HG02798 (cell line): ENCODE results near the gene INVS.
"Not testable (repeated sequence)": the region's sequence is repeated elsewhere in the genome, so short reads cannot be mapped to it uniquely, and the experiment has no call there.

Experiments used
- ATAC-seq: cut with Tn5 transposase; IDR thresholded peaks from one replicate; pipeline ENCODE4 v1.9.1; 2021; ENCODE audit warnings: mild to moderate bottlenecking; ENCODE audit not compliant: unreplicated experiment, poor library complexity

INVS gene

GRCh38 chr9:100229136-100229535 lies 130.1 kb downstream of the INVS start:
- ATAC-seq = no peak

- ATAC-seq = no peak
Measured at GRCh38 chr9:100229561-100229960, 130.5 kb downstream of the INVS start.

- not testable (repeated sequence) for ATAC-seq
Measured at GRCh38 chr9:100236986-100237385, 137.9 kb downstream of the INVS start.

- no peak for ATAC-seq
Measured at GRCh38 chr9:100240512-100240911, 141.5 kb downstream of the INVS start.

- ATAC-seq = no peak
Measured at GRCh38 chr9:100267211-100267610, 168.2 kb downstream of the INVS start.

- ATAC-seq = no peak
Measured at GRCh38 chr9:100268271-100268670, 169.2 kb downstream of the INVS start.

GRCh38 chr9:100269656-100270055 lies 170.6 kb downstream of the INVS start:
- ATAC-seq = no peak

- no peak for ATAC-seq
Measured at GRCh38 chr9:100277166-100277979, 178.3 kb downstream of the INVS start.

GRCh38 chr9:100281066-100281465 lies 182.0 kb downstream of the INVS start:
- ATAC-seq = no peak

GRCh38 chr9:100281676-100282387 lies 182.8 kb downstream of the INVS start:
- no peak for ATAC-seq

GRCh38 chr9:100282388-100282719 lies 183.3 kb downstream of the INVS start:
- no peak for ATAC-seq

- ATAC-seq = no peak
Measured at GRCh38 chr9:100284247-100284646, 185.2 kb downstream of the INVS start.

GRCh38 chr9:100285080-100285479 lies 186.0 kb downstream of the INVS start:
- no peak for ATAC-seq

GRCh38 chr9:100285601-100286000 lies 186.6 kb downstream of the INVS start:
- no peak for ATAC-seq

- ATAC-seq = no peak
Measured at GRCh38 chr9:100286257-100286656, 187.2 kb downstream of the INVS start.

GRCh38 chr9:100287186-100287585 lies 188.1 kb downstream of the INVS start:
- no peak for ATAC-seq

- no peak for ATAC-seq
Measured at GRCh38 chr9:100290714-100291113, 191.7 kb downstream of the INVS start.

- ATAC-seq = no peak
Measured at GRCh38 chr9:100292414-100292813, 193.4 kb downstream of the INVS start.

- ATAC-seq = no peak
Measured at GRCh38 chr9:100294341-100294740, 195.3 kb downstream of the INVS start.

- ATAC-seq = no peak
Measured at GRCh38 chr9:100294806-100295205, 195.8 kb downstream of the INVS start.

- no peak for ATAC-seq
Measured at GRCh38 chr9:100295240-100295639, 196.2 kb downstream of the INVS start.

GRCh38 chr9:100296407-100296806 lies 197.4 kb downstream of the INVS start:
- ATAC-seq = no peak
